ENCODE results near the gene SCAANT1. TPM values are rescaled to one million over a fixed set of nuclear protein-coding genes. Genes with fewer than 3 reads are reported as not detected.
A peak's percentile ranks its signal among the peaks of the same experiment; 100 is the strongest.

SCAANT1 gene
- total and polyA plus RNA-seq, 3 experiments from 2014 or later = not detected

DNA sequence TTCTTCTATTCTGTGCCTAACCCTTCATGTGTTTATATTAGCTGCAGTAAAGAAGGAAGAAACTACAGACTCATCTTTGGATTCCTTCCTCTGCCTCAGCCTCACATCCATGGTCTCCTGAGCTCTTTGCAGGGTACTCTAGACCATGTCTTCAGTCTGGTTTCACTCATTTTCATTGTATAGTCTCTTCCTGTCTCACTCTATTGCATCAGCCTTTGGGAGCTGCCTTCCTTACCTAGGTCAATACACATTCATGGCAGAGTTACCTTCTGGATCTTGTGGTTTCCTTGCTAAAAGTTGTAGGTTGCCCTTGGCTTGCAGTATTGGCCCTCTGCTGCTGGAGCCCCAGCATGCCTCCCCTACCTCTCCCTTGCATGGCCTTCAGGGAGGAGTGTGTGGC, 31.5 kb upstream of the SCAANT1 start:
- no peak overlapping the region for H3K4me3 ChIP-seq (ENCODE audit: low read length)
- no peaks in the 10 kb centered on the region for H3K27me3 ChIP-seq (ENCODE audit: insufficient read depth, low read length, poor library complexity, severe bottlenecking)
- no peak overlapping the region for H3K4me3 Mint-ChIP-seq
- H3K27ac Mint-ChIP-seq = peak overlapping the region in 3 of 8 donors; percentile 8 to 13 (median 12)
- DNase-seq = no peak
- peaks cover 0 to 24% (median 6%) of the 10 kb centered on the region in 3 donors for H3K36me3 Mint-ChIP-seq
- H3K4me1 Mint-ChIP-seq = peaks cover 57 to 93% (median 78%) of the 10 kb centered on the region in 3 donors
- no peaks in the 10 kb centered on the region for H3K9me3 ChIP-seq (ENCODE audit: low read length)
- H3K27me3 Mint-ChIP-seq = no peaks in the 10 kb centered on the region
- CTCF ChIA-PET = interaction anchor here (1.1 kb wide), 1 partner anchor 80 kb away, joined by 4 read pairs; the partner anchor contains the start of gene PSMD6
- no peaks in the 10 kb centered on the region for H3K9me3 Mint-ChIP-seq
- H3K36me3 ChIP-seq (ENCODE audit: insufficient read depth, low read length) = no peaks in the 10 kb centered on the region
- no peak overlapping the region for H3K27ac ChIP-seq (ENCODE audit: low read depth, low read length)
- POLR2A ChIA-PET = no interaction called here
- H3K4me1 ChIP-seq (ENCODE audit: insufficient read depth, low read length) = no peaks in the 10 kb centered on the region

DNA sequence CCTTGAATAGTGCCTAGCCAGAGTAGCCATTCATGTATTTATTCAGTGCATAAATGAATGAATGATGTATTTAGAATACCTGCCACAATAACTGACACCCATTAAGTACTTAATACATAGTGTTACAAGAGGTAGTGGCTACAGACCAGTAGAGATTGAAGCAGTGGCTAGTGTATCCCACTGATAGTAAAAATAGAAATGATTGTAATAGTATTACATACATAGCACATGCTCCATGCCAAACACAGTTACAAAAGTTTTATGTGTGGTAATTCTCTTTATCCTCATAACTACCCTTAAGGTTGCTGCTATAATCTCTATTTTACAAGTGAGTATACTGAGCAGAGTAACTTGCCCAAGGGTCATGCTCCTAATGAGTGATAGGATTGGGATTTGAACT, 30.3 kb upstream of the SCAANT1 start:
- Mint-ChIP-seq H3K36me3 (peaks cover 0 to 22% (median 6%) of the 10 kb centered on the region in 3 donors), H3K4me1 (peaks cover 57 to 93% (median 80%) of the 10 kb centered on the region in 3 donors), H3K4me3 (no peak overlapping the region), H3K27ac (peak overlapping the region in 1 of 8 donors; percentile 2), H3K27me3 (no peaks in the 10 kb centered on the region), H3K9me3 (no peaks in the 10 kb centered on the region)
- Histone ChIP-seq H3K27me3 (ENCODE audit: insufficient read depth, low read length, poor library complexity, severe bottlenecking) (no peaks in the 10 kb centered on the region), H3K9me3 (ENCODE audit: low read length) (no peaks in the 10 kb centered on the region), H3K4me1 (ENCODE audit: insufficient read depth, low read length) (no peaks in the 10 kb centered on the region), H3K27ac (ENCODE audit: low read depth, low read length) (no peak overlapping the region), H3K36me3 (ENCODE audit: insufficient read depth, low read length) (no peaks in the 10 kb centered on the region), H3K4me3 (ENCODE audit: low read length) (no peak overlapping the region)
- ChIA-PET POLR2A (no interaction called here), CTCF (interaction anchor here (1.1 kb wide), 1 partner anchor 40 kb away, joined by 3 read pairs; no protein-coding TSS in a partner anchor)
- no peak for DNase-seq

DNA sequence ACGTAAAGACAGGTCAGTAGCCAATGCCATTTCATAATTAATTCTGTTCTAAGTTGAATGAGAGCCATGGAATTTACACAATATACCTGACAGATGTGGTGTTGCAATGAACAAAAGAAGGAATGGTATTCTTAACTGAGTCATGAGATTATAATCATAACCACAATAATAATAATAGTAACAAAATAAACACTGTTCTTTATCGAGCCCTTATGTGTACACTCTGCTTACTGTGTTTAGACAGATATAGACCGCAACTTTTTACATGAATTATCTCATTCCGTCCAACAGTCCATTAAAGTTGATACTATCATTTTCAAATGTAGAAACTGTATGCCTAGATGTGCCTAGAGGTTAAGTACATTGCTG, 28.2 kb upstream of the SCAANT1 start:
- Mint-ChIP-seq H3K27me3 (no peaks in the 10 kb centered on the region), H3K36me3 (peaks cover 0 to 18% (median 5%) of the 10 kb centered on the region in 3 donors), H3K9me3 (no peaks in the 10 kb centered on the region), H3K4me3 (no peak overlapping the region), H3K27ac (peak overlapping the region in 2 of 8 donors; percentile 51 to 62), H3K4me1 (peaks cover 53 to 93% (median 81%) of the 10 kb centered on the region in 3 donors)
- Histone ChIP-seq H3K9me3 (ENCODE audit: low read length) (no peaks in the 10 kb centered on the region), H3K36me3 (ENCODE audit: insufficient read depth, low read length) (no peaks in the 10 kb centered on the region), H3K4me3 (ENCODE audit: low read length) (no peak overlapping the region), H3K27me3 (ENCODE audit: insufficient read depth, low read length, poor library complexity, severe bottlenecking) (no peaks in the 10 kb centered on the region), H3K4me1 (ENCODE audit: insufficient read depth, low read length) (no peaks in the 10 kb centered on the region), H3K27ac (ENCODE audit: low read depth, low read length) (no peak overlapping the region)
- POLR2A ChIA-PET = no interaction called here
- CTCF ChIA-PET = interaction anchor here (1.4 to 4.1 kb wide), 2 partner anchors 15 to 21 kb away, joined by 3 to 13 read pairs; no protein-coding TSS in a partner anchor
- no peak for DNase-seq

DNA sequence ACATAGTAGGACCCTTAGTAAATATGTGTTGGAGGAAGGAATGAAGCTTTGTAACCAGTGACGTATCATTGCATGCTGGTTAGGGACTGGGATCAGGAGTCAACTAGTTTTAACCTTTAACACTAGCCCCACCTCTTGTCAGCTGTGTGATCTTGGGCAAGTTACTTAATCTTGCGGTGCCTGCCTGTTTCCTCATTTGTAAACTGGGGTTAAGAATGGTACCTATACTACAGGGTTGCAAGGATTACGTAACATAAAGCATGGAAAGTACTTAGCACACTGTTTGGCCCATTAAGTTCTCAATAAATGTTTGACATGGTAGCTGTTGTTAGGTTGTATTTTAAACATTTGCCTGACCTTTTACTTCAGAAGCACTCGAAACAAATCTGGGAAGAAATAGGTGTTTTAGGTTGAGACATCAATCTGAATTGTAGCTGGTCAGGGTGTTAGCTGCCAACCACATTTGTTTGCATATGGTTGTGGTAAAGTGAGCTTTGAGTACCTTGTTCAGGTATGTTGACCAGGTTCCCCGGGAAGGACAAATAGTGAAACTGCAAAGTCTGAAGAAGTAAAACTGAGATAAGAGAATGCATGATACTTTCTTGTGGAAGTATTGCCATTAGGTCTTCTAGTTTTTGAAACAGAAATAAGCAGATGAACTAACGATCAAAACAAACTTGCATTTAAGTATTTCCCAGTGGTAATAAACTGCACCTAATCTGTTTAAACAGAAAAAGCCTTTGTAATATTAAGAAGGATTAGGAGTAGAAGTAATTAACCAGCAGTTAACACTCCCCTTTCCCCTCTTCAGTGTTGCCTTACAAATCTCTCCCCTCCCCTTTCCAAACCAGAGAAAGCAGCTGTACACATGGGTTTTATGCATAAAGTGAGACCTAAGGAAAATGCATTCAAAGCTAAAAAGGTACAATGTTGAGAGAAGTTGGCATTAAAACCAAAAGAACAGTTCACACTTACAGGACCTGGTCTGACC, 25.8 kb upstream of the SCAANT1 start:
- Histone ChIP-seq H3K36me3 (ENCODE audit: insufficient read depth, low read length) (no peaks in the 10 kb centered on the region), H3K27ac (ENCODE audit: low read depth, low read length) (no peak overlapping the region), H3K27me3 (ENCODE audit: insufficient read depth, low read length, poor library complexity, severe bottlenecking) (no peaks in the 10 kb centered on the region), H3K4me3 (ENCODE audit: low read length) (no peak overlapping the region), H3K4me1 (ENCODE audit: insufficient read depth, low read length) (peaks cover 24% of the 10 kb centered on the region), H3K9me3 (ENCODE audit: low read length) (no peaks in the 10 kb centered on the region)
- peaks cover 0 to 4% (median 0%) of the 10 kb centered on the region in 3 donors for H3K36me3 Mint-ChIP-seq
- peak in 1 of 5 donors; percentile 13 for DNase-seq
- ChIA-PET CTCF (interaction anchor here (1.2 to 4.1 kb wide), 2 partner anchors 24 to 40 kb away, joined by 3 to 13 read pairs; no protein-coding TSS in a partner anchor), POLR2A (no interaction called here)
- peak overlapping the region; percentile 5 to 94 (median 72) for H3K27ac Mint-ChIP-seq
- no peaks in the 10 kb centered on the region for H3K9me3 Mint-ChIP-seq
- peaks cover 63 to 95% (median 87%) of the 10 kb centered on the region in 3 donors for H3K4me1 Mint-ChIP-seq
- no peaks in the 10 kb centered on the region for H3K27me3 Mint-ChIP-seq
- peak overlapping the region in 2 of 7 donors; percentile 2 to 13 for H3K4me3 Mint-ChIP-seq

DNA sequence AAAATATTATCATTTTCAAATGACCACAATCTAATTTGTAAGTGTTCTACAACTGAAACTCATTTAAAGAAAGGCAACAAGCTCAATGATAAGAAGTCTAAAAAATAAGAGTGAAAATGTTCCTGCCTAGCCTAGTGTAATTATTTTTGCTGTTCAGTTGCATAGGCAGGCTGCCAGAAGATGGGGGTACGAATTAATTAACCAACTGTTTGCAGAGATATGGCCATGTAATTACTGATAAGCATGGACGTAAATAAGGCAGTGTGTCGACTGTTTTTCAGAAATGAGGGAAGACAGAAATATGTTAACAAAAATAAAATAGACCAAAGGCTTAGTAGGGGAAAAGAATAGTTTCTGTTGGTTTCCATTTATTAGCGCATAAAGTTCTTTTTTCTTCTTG, 24.7 kb upstream of the SCAANT1 start:
- Mint-ChIP-seq H3K9me3 (no peaks in the 10 kb centered on the region), H3K36me3 (peaks cover 0 to 4% (median 0%) of the 10 kb centered on the region in 3 donors), H3K27me3 (no peaks in the 10 kb centered on the region), H3K4me3 (peak overlapping the region in 1 of 7 donors; percentile 8), H3K4me1 (peaks cover 70 to 96% (median 93%) of the 10 kb centered on the region in 3 donors), H3K27ac (peak overlapping the region in 6 of 8 donors; percentile 0 to 74 (median 32))
- ChIA-PET POLR2A (no interaction called here), CTCF (interaction anchor here (0.8 to 4.1 kb wide), 2 partner anchors 21 to 25 kb away, joined by 3 to 13 read pairs; no protein-coding TSS in a partner anchor)
- H3K36me3 ChIP-seq (ENCODE audit: insufficient read depth, low read length) = no peaks in the 10 kb centered on the region
- no peak overlapping the region for H3K4me3 ChIP-seq (ENCODE audit: low read length)
- no peaks in the 10 kb centered on the region for H3K9me3 ChIP-seq (ENCODE audit: low read length)
- no peaks in the 10 kb centered on the region for H3K27me3 ChIP-seq (ENCODE audit: insufficient read depth, low read length, poor library complexity, severe bottlenecking)
- no peak overlapping the region for H3K27ac ChIP-seq (ENCODE audit: low read depth, low read length)
- peaks cover 33% of the 10 kb centered on the region for H3K4me1 ChIP-seq (ENCODE audit: insufficient read depth, low read length)
- DNase-seq = no peak

DNA sequence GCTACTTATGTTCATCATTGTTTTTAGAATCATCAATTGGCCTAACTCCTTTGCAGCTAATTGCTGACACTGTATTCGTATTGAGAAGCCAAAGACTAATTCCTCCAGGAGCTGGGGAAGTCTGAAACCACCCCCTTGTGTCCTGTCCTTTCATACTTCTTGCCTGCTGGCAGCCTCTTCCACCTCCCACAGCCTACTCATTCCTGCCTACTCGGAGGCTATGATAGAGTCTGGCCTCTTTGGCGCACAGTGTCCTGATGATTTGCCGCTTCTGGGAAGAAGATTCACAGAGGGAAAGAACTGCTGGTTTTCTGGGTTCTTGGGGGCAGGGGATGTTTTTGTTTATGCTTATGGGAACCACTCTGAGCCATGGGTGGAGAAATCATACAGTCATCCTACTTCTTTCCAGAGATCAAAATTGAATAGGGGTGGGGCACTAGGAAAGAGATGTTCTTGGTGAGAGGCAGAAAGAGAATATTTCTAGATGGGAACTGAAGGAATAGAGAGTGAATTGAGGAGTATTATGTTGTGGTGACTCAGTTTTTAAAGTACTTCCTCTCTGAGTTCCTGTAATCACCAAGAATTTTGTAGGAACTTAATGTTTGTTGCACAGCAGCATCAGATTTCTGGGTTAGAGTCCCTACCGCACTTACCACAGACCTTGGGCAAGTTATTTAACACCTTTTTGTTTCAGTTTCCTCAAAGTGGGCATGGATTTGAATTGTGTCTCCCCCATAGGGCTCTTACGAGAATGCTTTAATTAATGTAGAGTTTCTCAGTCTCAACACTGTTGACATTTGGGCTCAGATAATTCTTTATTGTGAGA, 22.1 kb upstream of the SCAANT1 start:
- H3K4me3 Mint-ChIP-seq = peak overlapping the region; percentile 24 to 82 (median 50)
- H3K4me1 Mint-ChIP-seq = peaks cover 78 to 94% (median 92%) of the 10 kb centered on the region in 3 donors
- no peaks in the 10 kb centered on the region for H3K27me3 Mint-ChIP-seq
- peak overlapping the region; percentile 51 to 98 (median 89) for H3K27ac Mint-ChIP-seq
- ChIA-PET POLR2A (interaction anchor here (1.1 kb wide), 1 partner anchor 30 kb away, joined by 3 read pairs; no protein-coding TSS in a partner anchor), CTCF (no interaction called here)
- Histone ChIP-seq H3K27me3 (ENCODE audit: insufficient read depth, low read length, poor library complexity, severe bottlenecking) (no peaks in the 10 kb centered on the region), H3K36me3 (ENCODE audit: insufficient read depth, low read length) (no peaks in the 10 kb centered on the region), H3K4me3 (ENCODE audit: low read length) (peak overlapping the region; percentile 1), H3K4me1 (ENCODE audit: insufficient read depth, low read length) (peaks cover 36% of the 10 kb centered on the region), H3K27ac (ENCODE audit: low read depth, low read length) (no peak overlapping the region), H3K9me3 (ENCODE audit: low read length) (no peaks in the 10 kb centered on the region)
- H3K9me3 Mint-ChIP-seq = no peaks in the 10 kb centered on the region
- DNase-seq = peak in 4 of 5 donors; percentile 25 to 65 (median 40)
- peaks cover 0 to 12% (median 7%) of the 10 kb centered on the region in 3 donors for H3K36me3 Mint-ChIP-seq

DNA sequence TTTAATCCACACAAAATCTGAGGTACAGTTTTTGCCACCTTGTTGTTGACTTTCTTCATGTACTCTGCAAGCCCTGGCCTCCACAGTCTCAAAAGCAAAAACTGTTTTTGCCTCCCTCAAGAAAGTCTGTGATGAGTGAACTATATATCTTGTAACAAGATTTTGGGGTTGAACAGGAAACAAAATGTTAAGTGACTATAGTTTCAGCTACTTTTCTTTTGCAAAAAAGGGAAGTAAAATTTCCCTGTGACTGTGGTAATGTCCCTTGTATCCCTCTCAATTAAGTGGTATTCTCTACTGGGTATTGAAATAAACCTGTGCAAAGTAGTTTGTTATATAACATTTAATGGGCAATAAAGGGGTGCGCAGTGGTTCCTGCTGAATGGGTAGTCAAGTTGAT, 21.3 kb upstream of the SCAANT1 start:
- H3K27me3 ChIP-seq (ENCODE audit: insufficient read depth, low read length, poor library complexity, severe bottlenecking) = no peaks in the 10 kb centered on the region
- no peak for DNase-seq
- Mint-ChIP-seq H3K9me3 (no peaks in the 10 kb centered on the region), H3K27ac (peak overlapping the region in 7 of 8 donors; percentile 51 to 91 (median 86)), H3K27me3 (no peaks in the 10 kb centered on the region), H3K4me3 (peak overlapping the region in 5 of 7 donors; percentile 6 to 75 (median 47)), H3K4me1 (peaks cover 77 to 93% (median 92%) of the 10 kb centered on the region in 3 donors), H3K36me3 (peaks cover 0 to 16% (median 10%) of the 10 kb centered on the region in 3 donors)
- ChIA-PET POLR2A (interaction anchor here (1.1 kb wide), 1 partner anchor 31 kb away, joined by 3 read pairs; no protein-coding TSS in a partner anchor), CTCF (no interaction called here)
- peaks cover 36% of the 10 kb centered on the region for H3K4me1 ChIP-seq (ENCODE audit: insufficient read depth, low read length)
- H3K9me3 ChIP-seq (ENCODE audit: low read length) = no peaks in the 10 kb centered on the region
- no peak overlapping the region for H3K4me3 ChIP-seq (ENCODE audit: low read length)
- H3K36me3 ChIP-seq (ENCODE audit: insufficient read depth, low read length) = no peaks in the 10 kb centered on the region
- no peak overlapping the region for H3K27ac ChIP-seq (ENCODE audit: low read depth, low read length)
